Hepatocyte (in vitro differentiated cells): Measurements from ENCODE around the gene NOX5.

Experiments
- CTCF ChIP-seq: fragments of 200-600 bp; sonication (generic); IDR thresholded peaks from 2 replicates; pipeline ENCODE4 v1.5.1; 2016; ENCODE audit warnings: antibody characterized with exemption, mild to moderate bottlenecking; ENCODE audit not compliant: poor library complexity
- EZH2phosphoT487 ChIP-seq: fragments of 200-600 bp; sonication (generic); IDR thresholded peaks from one replicate; pipeline ENCODE4 v1.6.1; 2018; ENCODE audit warnings: antibody characterized with exemption, mild to moderate bottlenecking, low read depth, moderate library complexity; ENCODE audit not compliant: unreplicated experiment, severe bottlenecking

- TF ChIP-seq EZH2phosphoT487 (no peak), CTCF (no peak)
Measured at GRCh38 chr15:69046781-69047180, 32.3 kb downstream of the NOX5 start.
